Duodenal mucosa (tissue), 2 donors: ENCODE results near the gene C1QTNF3.

Source experiments
- H3K27ac ChIP-seq: one replicate; pipeline ENCODE4 v1.7.0; 2013; ENCODE audit warnings: low read depth, low read length
- H3K27me3 ChIP-seq, 2 donors: one replicate each; pipeline ENCODE4 v1.7.0; 2013; ENCODE audit warnings: low read length in 2 of 2, control low read depth in 1 of 2; ENCODE audit not compliant: insufficient read depth in 2 of 2, control insufficient read depth in 1 of 2
- H3K36me3 ChIP-seq, 2 donors: one replicate each; pipeline ENCODE4 v1.7.0; 2013; ENCODE audit warnings: low read length in 2 of 2, control low read depth in 1 of 2; ENCODE audit not compliant: insufficient read depth in 2 of 2, control insufficient read depth in 1 of 2
- H3K4me1 ChIP-seq, 2 donors: one replicate each; pipeline ENCODE4 v1.7.0; 2013; ENCODE audit warnings: low read length in 2 of 2, control low read depth in 1 of 2; ENCODE audit not compliant: insufficient read depth in 2 of 2, control insufficient read depth in 1 of 2
- H3K4me3 ChIP-seq, 2 donors: one replicate each; pipeline ENCODE4 v1.7.0; 2013; ENCODE audit warnings: low read length in 2 of 2, low read depth in 1 of 2
- H3K9ac ChIP-seq, 2 donors: one replicate each; pipeline ENCODE4 v1.7.0; 2013; ENCODE audit warnings: low read length in 2 of 2, low read depth in 1 of 2
- H3K9me3 ChIP-seq, 2 donors: one replicate each; pipeline ENCODE4 v1.7.0; 2013; ENCODE audit warnings: low read length in 2 of 2, control low read depth in 1 of 2; ENCODE audit not compliant: control insufficient read depth in 1 of 2

C1QTNF3 gene

DNA sequence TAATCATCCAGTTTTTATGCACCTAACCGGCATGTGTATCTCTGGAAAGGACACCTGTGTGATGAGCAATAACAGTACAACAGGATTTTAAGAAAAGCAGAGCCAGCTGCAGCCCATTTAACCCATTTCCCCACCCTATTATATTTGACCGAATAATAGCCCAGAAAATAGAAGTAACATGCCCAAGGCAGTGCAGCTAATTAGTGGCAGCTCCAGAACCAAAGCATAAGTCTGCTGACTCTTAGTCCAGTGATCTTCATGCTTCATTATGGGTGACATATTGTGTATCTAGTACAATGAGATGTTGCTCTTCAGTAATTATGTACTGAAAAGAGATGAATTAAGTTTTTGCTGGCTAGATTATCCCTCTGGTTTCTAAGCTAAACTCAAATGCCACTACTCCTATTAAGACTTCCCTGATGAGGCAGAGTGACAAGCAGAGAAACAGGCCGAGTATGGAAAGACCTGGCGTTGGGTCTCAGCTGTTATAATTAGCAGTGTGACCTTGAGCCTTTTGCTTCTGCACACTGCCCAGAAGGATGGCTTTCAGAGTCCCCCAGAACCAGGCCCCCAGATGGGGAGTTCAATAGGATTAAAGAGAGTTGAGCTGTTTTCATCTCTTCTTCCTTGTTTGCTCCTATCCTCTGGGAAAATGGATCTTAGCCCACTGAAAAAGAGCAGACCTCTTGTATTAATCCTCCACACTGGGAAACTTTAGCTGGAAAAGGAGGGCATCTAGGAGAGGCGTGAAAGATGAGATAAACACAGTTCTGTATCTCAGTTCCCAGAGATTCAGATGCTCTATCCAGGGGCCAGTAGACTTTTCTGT is 10.8 kb upstream of the C1QTNF3 start:
- no peak overlapping the region for H3K27ac ChIP-seq
- no peaks in the 10 kb centered on the region for H3K27me3 ChIP-seq
- H3K4me1 ChIP-seq, result no peaks in the 10 kb centered on the region
- H3K9me3 ChIP-seq, result no peaks in the 10 kb centered on the region
- peaks cover 0 to 6% of the 10 kb centered on the region in 2 donors for H3K36me3 ChIP-seq
- no peak overlapping the region for H3K4me3 ChIP-seq
- no peak overlapping the region for H3K9ac ChIP-seq

DNA sequence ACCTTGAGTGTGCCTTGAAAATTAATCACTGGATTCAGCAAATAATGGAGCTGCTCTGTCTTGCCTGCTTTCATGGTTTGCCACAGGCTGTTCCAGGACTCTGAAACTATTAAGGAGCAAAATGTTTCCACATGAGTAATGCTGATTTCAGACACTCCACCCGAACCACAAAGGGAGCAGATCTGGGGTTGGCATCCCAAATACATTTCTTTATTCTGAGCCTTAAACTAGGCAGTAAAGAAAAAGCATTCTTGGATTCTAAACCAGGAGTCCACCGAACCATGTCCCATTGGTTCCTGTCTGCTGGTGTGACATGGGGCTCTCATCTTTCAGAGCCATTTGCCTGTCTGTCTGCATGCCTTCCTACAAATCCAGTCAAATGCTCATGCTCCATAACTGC is 10.1 kb upstream of the C1QTNF3 start:
- no peaks in the 10 kb centered on the region for H3K27me3 ChIP-seq
- H3K4me3 ChIP-seq, result no peak overlapping the region
- H3K9me3 ChIP-seq, result no peaks in the 10 kb centered on the region
- H3K36me3 ChIP-seq, result peaks cover 0 to 6% of the 10 kb centered on the region in 2 donors
- H3K9ac ChIP-seq, result no peak overlapping the region
- H3K4me1 ChIP-seq, result no peaks in the 10 kb centered on the region
- H3K27ac ChIP-seq, result no peak overlapping the region

DNA sequence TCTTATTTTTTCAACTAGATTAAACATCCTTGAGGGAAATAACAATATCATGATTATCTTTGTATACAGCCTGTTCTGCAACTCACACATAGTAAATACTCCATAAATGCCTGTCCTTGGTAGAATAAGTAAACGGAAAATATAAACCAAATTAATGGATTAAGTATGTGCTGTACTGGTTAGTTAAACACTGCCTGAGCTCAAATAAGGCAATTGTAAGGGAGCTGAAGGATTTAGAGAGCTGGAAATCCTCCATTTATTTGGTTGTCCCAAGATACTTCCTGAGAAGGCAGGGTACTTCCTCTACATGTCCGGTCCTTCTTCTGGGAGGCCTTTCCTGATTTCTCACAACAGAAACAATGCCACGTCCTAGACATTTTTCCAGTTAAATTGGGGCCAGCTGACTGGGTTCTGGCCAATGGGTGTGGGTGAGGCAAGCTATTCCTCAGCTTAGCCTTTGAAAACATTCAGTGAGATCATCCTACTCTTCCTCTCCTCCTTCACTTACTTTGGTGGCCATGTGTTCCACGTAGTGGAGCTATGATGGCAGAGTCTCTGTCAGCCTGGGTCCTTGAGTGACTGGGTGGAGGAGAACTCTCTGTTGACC is 8.5 kb upstream of the C1QTNF3 start:
- Histone ChIP-seq H3K27me3 (no peaks in the 10 kb centered on the region), H3K9ac (no peak overlapping the region), H3K9me3 (no peaks in the 10 kb centered on the region), H3K36me3 (peaks cover 0 to 6% of the 10 kb centered on the region in 2 donors), H3K27ac (no peak overlapping the region), H3K4me3 (no peak overlapping the region), H3K4me1 (no peaks in the 10 kb centered on the region)

DNA sequence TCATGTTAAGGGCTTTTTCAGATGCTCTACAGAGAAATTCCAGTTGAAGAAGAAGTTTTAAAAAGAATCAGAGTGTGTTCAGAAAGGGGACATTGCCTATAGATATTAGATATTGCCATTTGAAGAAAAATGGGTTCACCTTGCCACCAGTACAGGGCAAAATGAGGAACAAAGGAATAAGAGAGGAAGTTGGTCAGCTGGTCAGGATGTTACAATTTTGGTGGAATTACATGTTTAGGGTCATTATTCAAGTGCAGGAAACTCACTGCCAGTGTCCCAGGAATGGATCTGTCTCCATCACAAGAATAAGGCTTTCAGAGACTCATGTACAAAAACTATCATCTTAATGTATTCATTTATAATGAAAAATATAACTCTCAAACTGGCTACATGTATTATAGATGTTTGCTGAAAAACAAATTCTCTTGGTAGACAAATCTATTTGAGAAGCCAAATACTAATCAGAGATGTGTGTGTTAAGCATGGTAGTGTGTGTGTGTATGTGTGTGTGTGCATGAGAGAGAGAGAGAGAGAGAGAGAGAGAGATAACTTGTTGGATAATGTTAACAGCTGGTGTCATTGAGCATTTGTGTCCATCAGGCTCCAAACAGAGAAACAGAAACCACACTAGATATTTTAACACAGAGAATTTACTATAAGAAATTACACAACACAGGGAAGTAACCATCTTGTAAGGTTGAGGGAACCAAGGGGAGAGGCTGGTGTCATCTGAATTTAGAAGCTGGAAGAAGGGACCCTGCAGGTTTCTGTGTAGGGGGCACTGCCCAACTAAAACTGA is 5.0 kb upstream of the C1QTNF3 start:
- Histone ChIP-seq H3K36me3 (peaks cover 0 to 6% of the 10 kb centered on the region in 2 donors), H3K9me3 (no peaks in the 10 kb centered on the region), H3K27ac (no peak overlapping the region)

DNA sequence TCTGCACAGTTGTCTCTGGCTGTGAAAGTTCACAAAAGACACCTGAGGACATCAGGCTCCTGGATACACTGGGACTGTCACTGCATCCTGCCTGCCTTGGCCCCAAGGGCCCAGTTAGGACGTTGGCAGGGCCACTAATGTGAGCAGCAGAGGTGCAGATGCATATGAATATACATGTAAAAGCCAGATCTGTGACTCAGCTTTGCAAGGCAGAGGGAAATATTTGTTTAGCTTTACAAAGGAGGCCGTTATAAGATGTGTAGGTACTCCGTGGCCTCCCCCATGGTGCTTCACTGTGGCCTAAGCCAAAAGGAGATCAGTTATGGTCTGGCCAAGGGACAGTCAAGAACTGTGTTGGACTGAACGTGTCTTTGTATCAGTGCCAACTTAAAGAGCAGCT is 4.1 kb upstream of the C1QTNF3 start:
- Histone ChIP-seq H3K4me1 (peaks cover 0 to 6% of the 10 kb centered on the region in 2 donors), H3K27ac (no peak overlapping the region), H3K4me3 (no peak overlapping the region), H3K27me3 (no peaks in the 10 kb centered on the region), H3K36me3 (peaks cover 0 to 6% of the 10 kb centered on the region in 2 donors), H3K9me3 (no peaks in the 10 kb centered on the region), H3K9ac (no peak overlapping the region)

More for the DNA sequence above, 5.0 kb upstream of the C1QTNF3 start:
- Histone ChIP-seq H3K27me3 (no peaks in the 10 kb centered on the region), H3K9ac (no peak overlapping the region), H3K4me1 (peaks cover 0 to 4% of the 10 kb centered on the region in 2 donors), H3K4me3 (no peak overlapping the region)

DNA sequence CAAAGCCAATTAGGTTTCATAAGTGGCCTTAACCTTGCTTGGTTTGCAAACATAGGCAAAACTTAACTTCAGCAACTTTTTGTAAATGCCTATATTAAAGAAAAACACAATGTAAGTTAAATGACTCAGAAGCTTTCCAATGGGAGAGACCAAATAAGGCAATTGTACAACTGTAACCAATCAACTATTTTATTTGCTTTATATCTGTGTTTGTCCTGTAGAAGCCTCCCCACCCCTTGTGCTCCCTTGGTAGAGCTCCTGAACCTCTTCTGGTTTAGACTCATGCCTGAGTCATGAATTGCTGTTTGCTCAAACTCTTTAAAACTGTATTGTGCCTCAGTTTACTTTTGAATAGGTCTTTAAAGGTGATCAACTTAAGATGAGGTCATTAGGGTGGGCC is 3.0 kb upstream of the C1QTNF3 start:
- Histone ChIP-seq H3K27ac (no peak overlapping the region), H3K4me3 (no peak overlapping the region), H3K9me3 (no peaks in the 10 kb centered on the region)

DNA sequence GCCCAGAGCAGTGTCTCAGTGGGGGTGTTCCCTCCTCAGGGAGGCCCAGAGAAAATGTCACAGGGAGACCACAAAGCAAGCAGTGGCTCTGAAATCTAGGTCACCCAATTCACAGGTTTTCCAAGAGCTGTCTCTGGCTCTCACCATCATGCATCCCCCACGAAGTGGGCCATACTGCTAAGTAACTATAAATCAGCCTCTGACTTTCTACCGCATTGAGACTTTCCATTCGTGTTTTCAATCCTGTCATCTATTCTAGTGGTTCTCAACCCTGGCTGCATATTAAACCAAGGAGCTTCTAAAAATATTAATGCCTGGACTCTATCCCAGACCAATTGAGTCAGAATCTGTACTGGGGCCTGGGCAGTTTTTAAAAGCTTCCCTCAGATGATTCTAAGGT is 2.0 kb upstream of the C1QTNF3 start:
- H3K27ac ChIP-seq, result no peak overlapping the region
- no peak overlapping the region for H3K9ac ChIP-seq
- H3K27me3 ChIP-seq, result no peaks in the 10 kb centered on the region
- no peaks in the 10 kb centered on the region for H3K36me3 ChIP-seq
- H3K4me3 ChIP-seq, result no peak overlapping the region
- no peaks in the 10 kb centered on the region for H3K9me3 ChIP-seq
- H3K4me1 ChIP-seq, result peaks cover 0 to 6% of the 10 kb centered on the region in 2 donors

More for the DNA sequence above, 3.0 kb upstream of the C1QTNF3 start:
- no peak overlapping the region for H3K9ac ChIP-seq
- peaks cover 0 to 6% of the 10 kb centered on the region in 2 donors for H3K4me1 ChIP-seq
- no peaks in the 10 kb centered on the region for H3K36me3 ChIP-seq
- no peaks in the 10 kb centered on the region for H3K27me3 ChIP-seq

DNA sequence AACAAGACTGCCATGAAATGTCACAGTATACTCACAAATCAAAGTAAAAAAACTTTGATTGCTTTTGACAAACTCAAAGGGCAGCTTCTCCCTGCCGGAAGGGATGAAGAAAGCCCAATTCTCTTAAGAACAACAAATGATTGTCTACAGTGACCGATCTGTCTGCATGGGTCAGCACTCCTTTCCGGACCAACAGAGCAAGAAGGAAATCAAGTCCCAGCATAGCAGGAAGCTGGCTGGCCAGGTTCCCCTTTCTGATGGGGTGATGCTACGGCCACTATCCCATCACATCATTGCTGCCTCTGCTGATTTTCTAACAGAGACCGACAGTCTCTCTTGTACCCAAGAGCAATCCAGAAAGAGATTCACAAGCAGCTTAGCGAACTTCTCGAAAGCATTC is 692 bp downstream of the C1QTNF3 start:
- Histone ChIP-seq H3K9me3 (no peaks in the 10 kb centered on the region), H3K4me1 (peaks cover 0 to 6% of the 10 kb centered on the region in 2 donors), H3K4me3 (no peak overlapping the region), H3K27me3 (no peaks in the 10 kb centered on the region), H3K27ac (no peak overlapping the region), H3K36me3 (no peaks in the 10 kb centered on the region), H3K9ac (no peak overlapping the region)

DNA sequence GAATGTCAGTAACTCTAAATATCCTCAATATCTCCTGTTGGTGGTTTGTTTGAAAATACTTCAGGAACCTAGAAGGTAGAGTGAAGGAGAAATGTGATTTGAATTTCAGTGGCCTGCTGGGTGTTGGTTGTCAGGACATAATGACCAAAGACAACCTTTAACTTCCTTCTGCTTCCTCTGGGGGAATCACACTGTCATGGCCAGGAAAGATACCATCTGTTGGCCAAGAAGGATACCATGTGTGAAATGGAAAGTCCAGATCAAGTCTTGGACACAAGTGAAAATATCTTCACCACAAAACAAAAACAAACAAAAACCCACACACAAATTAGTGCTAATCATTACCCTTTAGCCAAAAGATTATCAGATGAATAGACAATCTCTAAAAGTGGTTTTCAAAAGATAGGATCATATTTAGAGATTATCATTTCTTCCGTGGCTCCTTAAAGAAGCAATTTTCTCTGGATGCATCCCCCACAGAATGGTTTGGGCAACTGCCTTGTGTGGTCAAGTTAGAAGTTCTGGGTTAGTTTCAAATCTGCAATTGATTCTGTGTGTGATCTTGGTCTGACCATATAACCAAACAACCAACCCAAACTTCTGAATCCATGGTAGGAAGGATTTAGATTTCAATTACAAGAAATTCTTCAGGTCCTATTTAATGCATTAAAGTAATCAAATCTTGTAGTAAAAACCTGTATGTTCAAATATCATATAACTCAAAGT is 1.6 kb downstream of the C1QTNF3 start:
- H3K27ac ChIP-seq, result no peak overlapping the region
- peaks cover 0 to 6% of the 10 kb centered on the region in 2 donors for H3K4me1 ChIP-seq
- no peak overlapping the region for H3K4me3 ChIP-seq
- H3K36me3 ChIP-seq, result no peaks in the 10 kb centered on the region
- H3K9ac ChIP-seq, result no peak overlapping the region
- H3K27me3 ChIP-seq, result no peaks in the 10 kb centered on the region
- no peaks in the 10 kb centered on the region for H3K9me3 ChIP-seq
